K562 treated with DMSO at 1 percent for 12 hours (cell line): ENCODE data around the gene PRR20C. TPM values are rescaled to one million over a fixed set of nuclear protein-coding genes. Genes with fewer than 3 reads are reported as not detected.

Experiments
- total RNA-seq: library from RNA; unstranded; fragments of 300-600 nt; gene quantifications from 2 replicates; pipeline ENCODE4 v1.2.3, GENCODE V29; 2022; ENCODE audit not compliant: insufficient read depth

Gene PRR20C
- not detected in 2 replicates for total RNA-seq

DNA sequence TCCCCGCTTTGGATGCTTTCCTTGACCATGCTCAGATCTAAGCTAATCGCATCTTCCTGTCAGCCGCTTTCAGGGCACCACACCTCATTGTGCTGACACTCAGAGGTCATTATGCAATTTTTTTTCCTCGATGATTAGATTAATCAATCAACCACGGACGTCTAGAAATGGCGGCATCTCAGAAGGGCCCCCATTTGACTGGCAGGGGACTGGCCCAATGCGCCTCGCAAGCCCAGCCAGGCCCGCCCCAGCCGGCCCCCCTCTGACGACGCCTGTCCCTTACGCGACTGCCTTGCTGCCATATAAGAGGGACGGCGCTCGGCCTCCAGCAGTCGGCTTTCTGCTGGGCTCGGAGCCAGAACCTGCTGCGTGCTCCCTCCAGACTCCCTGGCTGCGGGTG is at the start of gene PRR20C:
Gene PRR20C (plus strand): TSS at position 301 of the 400 bp plus-strand sequence. CDS start 387 bp downstream, outside the sequence.

GRCh38 chr13:57140235-57140968 is 13.5 kb upstream of the PRR20C start, which contains the start of gene PRR20A:
TSS of gene PRR20A (plus strand) at chr13:57140918. CDS start at chr13:57141305, 387 bp downstream.

GRCh38 chr13:57147188-57147587 is 6.7 kb upstream of the PRR20C start, which contains the start of gene PRR20B:
TSS of gene PRR20B (plus strand) at chr13:57147488. CDS start at chr13:57147875, 387 bp downstream.

DNA sequence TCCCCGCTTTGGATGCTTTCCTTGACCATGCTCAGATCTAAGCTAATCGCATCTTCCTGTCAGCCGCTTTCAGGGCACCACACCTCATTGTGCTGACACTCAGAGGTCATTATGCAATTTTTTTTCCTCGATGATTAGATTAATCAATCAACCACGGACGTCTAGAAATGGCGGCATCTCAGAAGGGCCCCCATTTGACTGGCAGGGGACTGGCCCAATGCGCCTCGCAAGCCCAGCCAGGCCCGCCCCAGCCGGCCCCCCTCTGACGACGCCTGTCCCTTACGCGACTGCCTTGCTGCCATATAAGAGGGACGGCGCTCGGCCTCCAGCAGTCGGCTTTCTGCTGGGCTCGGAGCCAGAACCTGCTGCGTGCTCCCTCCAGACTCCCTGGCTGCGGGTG is 6.5 kb downstream of the PRR20C start, which contains the start of gene PRR20D:
Gene PRR20D (plus strand): TSS at position 301 of the 400 bp plus-strand sequence. CDS start 387 bp downstream, outside the sequence.

GRCh38 chr13:57166897-57167296 is 13.0 kb downstream of the PRR20C start, which contains the start of gene PRR20E:
TSS of gene PRR20E (plus strand) at chr13:57167197. CDS start at chr13:57167584, 387 bp downstream.

Other genes starting within 250 kb of the PRR20C start
- gene PRR20A, start 13.1 kb upstream of the PRR20C start, total RNA-seq: not detected in 2 replicates
- gene PRR20B, start 6.6 kb upstream of the PRR20C start, total RNA-seq: not detected in 2 replicates
- gene PRR20D, start 6.6 kb downstream of the PRR20C start, total RNA-seq: not detected in 2 replicates
- not detected in 2 replicates for gene PRR20E, start 13.1 kb downstream of the PRR20C start, total RNA-seq